Transverse colon (tissue), 3 donors: ENCODE data around the gene STYXL1.

ENCODE experiments used
- POLR2A ChIP-seq: fragments of 450-650 bp; IDR thresholded peaks from one replicate; pipeline ENCODE4 v1.6.1; 2016; ENCODE audit warnings: antibody characterized with exemption, mild to moderate bottlenecking, moderate library complexity
- TF ChIP-seq, protein P1 (sequence below), 5 experiments: fragments of 200-600 bp in 3 of 5; fragments of 450-650 bp in 2 of 5; sonication (generic) in 3 of 5; IDR thresholded peaks; 1 replicate in 2 of 5; 2 replicates in 3 of 5; pipeline ENCODE4 v1.5.1; 2016 to 2017; ENCODE audit warnings: antibody characterized with exemption in 5 of 5, inconsistent platforms in 3 of 5, mild to moderate bottlenecking in 2 of 5, moderate library complexity in 1 of 5

DNA sequence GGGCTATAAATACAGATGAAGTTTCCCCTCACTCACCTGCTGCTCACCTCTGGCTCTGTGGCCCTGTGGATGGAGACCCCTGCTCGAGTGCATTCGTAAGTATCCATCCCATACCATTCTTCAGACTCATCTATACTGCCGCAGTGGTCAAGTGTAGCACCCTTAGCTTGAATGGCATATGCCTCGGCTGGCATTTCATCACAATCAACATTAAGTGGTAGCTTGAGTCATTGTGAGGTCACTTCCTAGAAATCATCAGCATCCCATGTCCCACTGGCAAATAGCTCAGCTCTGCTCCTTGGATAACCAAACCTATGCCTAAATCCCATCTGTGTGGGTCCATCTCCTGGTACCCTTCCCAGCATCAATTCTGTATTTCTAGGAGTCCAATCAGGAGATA lies 38.3 kb upstream of the STYXL1 start:
- TF ChIP-seq POLR2A, result no peak
- TF ChIP-seq, protein P1, sequence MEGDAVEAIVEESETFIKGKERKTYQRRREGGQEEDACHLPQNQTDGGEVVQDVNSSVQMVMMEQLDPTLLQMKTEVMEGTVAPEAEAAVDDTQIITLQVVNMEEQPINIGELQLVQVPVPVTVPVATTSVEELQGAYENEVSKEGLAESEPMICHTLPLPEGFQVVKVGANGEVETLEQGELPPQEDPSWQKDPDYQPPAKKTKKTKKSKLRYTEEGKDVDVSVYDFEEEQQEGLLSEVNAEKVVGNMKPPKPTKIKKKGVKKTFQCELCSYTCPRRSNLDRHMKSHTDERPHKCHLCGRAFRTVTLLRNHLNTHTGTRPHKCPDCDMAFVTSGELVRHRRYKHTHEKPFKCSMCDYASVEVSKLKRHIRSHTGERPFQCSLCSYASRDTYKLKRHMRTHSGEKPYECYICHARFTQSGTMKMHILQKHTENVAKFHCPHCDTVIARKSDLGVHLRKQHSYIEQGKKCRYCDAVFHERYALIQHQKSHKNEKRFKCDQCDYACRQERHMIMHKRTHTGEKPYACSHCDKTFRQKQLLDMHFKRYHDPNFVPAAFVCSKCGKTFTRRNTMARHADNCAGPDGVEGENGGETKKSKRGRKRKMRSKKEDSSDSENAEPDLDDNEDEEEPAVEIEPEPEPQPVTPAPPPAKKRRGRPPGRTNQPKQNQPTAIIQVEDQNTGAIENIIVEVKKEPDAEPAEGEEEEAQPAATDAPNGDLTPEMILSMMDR (IDR thresholded peaks at IDR 0.05), result no peak
